ENCODE results near the gene SYCP3.

- no peak for TF ChIP-seq CTCF (IDR thresholded peaks at IDR 0.05)
- no peak for TF ChIP-seq EP300 (IDR thresholded peaks at IDR 0.05)
These were observed 8.4 kb upstream of the SYCP3 start for GRCh38 chr12:101747697-101748096.
